Measurements from ENCODE around the gene SIRT1.
A peak's percentile ranks its signal among the peaks of the same experiment; 100 is the strongest.
"Not testable (repeated sequence)": the region's sequence is repeated elsewhere in the genome, so short reads cannot be mapped to it uniquely, and the experiment has no call there.

SIRT1 gene

GRCh38 chr10:67877421-67877820, 7.0 kb upstream of the SIRT1 start:
- DNase-seq (ENCODE audit: low read depth), result not testable (repeated sequence)

GRCh38 chr10:67878133-67878532, 6.3 kb upstream of the SIRT1 start:
- DNase-seq (ENCODE audit: low read depth), result no peak

- no peak for DNase-seq (ENCODE audit: low read depth)
These were observed 645 bp upstream of the SIRT1 start for GRCh38 chr10:67883710-67884312.

- DNase-seq (ENCODE audit: low read depth), result peak; percentile 68
These were observed 600 bp downstream of the SIRT1 start for GRCh38 chr10:67884842-67885670.

- no peak for DNase-seq (ENCODE audit: low read depth)
These were observed 9.2 kb downstream of the SIRT1 start for GRCh38 chr10:67893637-67894036.

GRCh38 chr10:67903581-67903980, 19.1 kb downstream of the SIRT1 start:
- DNase-seq (ENCODE audit: low read depth), result no peak

GRCh38 chr10:67912331-67912946, 28.0 kb downstream of the SIRT1 start:
- DNase-seq (ENCODE audit: low read depth), result no peak

- no peak for DNase-seq (ENCODE audit: low read depth)
These were observed 30.4 kb downstream of the SIRT1 start for GRCh38 chr10:67914777-67915340.

- no peak for DNase-seq (ENCODE audit: low read depth)
These were observed 32.7 kb downstream of the SIRT1 start for GRCh38 chr10:67917169-67917568.

- no peak for DNase-seq (ENCODE audit: low read depth)
These were observed 33.2 kb downstream of the SIRT1 start for GRCh38 chr10:67917679-67918078.

- no peak for DNase-seq (ENCODE audit: low read depth)
These were observed 36.6 kb downstream of the SIRT1 start for GRCh38 chr10:67921065-67921464.

- no peak for DNase-seq (ENCODE audit: low read depth)
These were observed 39.1 kb downstream of the SIRT1 start for GRCh38 chr10:67923551-67923950.

- no peak for DNase-seq (ENCODE audit: low read depth)
These were observed 39.7 kb downstream of the SIRT1 start for GRCh38 chr10:67924136-67924535.

- DNase-seq (ENCODE audit: low read depth), result no peak
These were observed 41.1 kb downstream of the SIRT1 start for GRCh38 chr10:67925449-67926005.

- no peak for DNase-seq (ENCODE audit: low read depth)
These were observed 42.5 kb downstream of the SIRT1 start for GRCh38 chr10:67926951-67927350.

GRCh38 chr10:67933199-67933598, 48.7 kb downstream of the SIRT1 start:
- DNase-seq (ENCODE audit: low read depth), result no peak

- no peak for DNase-seq (ENCODE audit: low read depth)
These were observed 49.9 kb downstream of the SIRT1 start for GRCh38 chr10:67934336-67934735.

GRCh38 chr10:67935223-67935622, 50.8 kb downstream of the SIRT1 start:
- DNase-seq (ENCODE audit: low read depth), result no peak

- DNase-seq (ENCODE audit: low read depth), result no peak
These were observed 52.0 kb downstream of the SIRT1 start for GRCh38 chr10:67936416-67936815.

- DNase-seq (ENCODE audit: low read depth), result no peak
These were observed 59.5 kb downstream of the SIRT1 start for GRCh38 chr10:67943917-67944316.

- DNase-seq (ENCODE audit: low read depth), result no peak
These were observed 71.2 kb downstream of the SIRT1 start for GRCh38 chr10:67955614-67956013.

GRCh38 chr10:67959839-67960476, 75.5 kb downstream of the SIRT1 start:
- no peak for DNase-seq (ENCODE audit: low read depth)

All from activated T-cell treated with anti-CD3 and anti-CD28 coated beads for 24 hours (primary cell).